ENCODE measurements around the gene PSME2.
A peak's percentile ranks its signal among the peaks of the same experiment; 100 is the strongest.
"Not testable (repeated sequence)": the region's sequence is repeated elsewhere in the genome, so short reads cannot be mapped to it uniquely, and the experiment has no call there.

The PSME2 gene

DNA sequence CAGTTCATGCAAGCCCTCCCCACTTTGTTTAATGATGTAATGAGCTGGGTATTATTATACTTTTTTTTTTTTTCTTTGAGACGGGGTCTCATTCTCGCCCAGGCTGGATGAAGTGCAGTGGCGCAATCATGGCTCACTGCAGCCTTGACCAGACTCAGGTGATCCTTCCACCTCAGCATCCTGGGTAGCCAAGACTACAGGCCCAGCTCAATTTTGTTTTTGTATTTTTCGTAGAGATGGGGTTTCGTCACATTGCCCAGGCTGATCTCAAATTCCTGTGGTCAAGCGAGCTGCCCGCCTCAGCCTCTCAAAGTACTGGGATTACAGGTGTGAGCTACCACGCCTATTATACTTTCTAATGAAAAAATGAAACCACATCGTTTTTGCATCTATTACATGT lies 36.4 kb downstream of the PSME2 start:
- DNase-seq = no peak

GRCh38 chr14:24108336-24108874 lies 38.0 kb downstream of the PSME2 start:
- DNase-seq = no peak

DNA sequence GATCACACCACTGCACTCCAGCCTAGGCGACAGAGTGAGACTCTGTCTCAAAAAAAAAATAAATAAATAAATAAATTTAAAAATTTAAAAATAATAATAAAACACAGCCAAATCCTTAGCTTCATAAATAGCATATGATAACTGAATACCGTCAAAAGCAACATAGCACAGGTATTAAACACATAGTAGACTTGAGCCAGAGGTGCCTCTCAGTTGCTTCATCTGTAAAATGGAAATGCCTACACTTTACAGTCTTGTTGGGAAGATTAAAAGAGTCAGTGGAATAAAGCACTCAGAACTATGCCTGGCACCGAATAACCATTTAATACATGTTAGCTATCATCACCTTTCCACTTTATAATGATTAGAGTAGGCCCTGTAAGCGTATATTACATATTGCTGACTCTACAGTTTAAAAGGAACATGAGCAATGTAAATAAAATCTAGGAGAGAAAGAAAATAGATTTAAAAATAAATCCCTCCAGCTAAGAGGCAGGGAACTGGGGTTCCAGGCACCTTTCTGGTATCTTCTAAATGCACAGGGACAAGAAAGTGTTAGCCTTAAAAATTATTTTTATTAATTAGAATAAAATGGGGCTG lies 39.6 kb downstream of the PSME2 start:
- DNase-seq = no peak

DNA sequence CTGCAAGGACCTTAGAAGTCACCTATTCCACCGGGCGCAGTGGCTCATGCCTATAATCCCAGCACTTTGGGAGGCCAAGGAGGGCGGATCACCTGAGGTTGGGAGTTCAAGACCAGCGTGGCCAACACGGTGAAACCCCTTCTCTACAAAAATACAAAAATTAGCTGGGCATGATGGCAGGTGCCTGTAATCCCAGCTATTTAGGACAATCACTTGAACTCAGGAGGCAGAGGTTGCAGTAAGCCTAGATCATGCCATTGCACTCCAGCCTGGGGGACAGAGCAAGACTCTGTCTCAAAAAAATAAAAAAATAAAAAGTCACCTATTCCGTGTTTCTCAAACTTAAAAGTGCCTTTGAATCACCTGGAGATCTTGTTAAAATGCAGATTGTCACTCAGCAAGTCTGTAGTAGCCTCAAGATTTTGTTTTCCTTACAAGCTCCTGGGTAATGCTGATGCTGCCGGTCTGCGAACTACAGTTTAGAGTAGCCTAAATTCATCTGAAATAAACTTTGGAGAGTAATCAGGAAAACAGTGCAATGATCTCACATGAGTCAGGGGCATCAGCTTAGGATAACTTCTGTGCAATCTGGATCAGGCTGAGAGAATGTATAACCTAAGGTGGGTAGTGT lies 40.7 kb downstream of the PSME2 start:
- DNase-seq = not testable (repeated sequence)

- no peak for DNase-seq
Observed at GRCh38 chr14:24103451-24103850, 43.0 kb downstream of the PSME2 start.

DNA sequence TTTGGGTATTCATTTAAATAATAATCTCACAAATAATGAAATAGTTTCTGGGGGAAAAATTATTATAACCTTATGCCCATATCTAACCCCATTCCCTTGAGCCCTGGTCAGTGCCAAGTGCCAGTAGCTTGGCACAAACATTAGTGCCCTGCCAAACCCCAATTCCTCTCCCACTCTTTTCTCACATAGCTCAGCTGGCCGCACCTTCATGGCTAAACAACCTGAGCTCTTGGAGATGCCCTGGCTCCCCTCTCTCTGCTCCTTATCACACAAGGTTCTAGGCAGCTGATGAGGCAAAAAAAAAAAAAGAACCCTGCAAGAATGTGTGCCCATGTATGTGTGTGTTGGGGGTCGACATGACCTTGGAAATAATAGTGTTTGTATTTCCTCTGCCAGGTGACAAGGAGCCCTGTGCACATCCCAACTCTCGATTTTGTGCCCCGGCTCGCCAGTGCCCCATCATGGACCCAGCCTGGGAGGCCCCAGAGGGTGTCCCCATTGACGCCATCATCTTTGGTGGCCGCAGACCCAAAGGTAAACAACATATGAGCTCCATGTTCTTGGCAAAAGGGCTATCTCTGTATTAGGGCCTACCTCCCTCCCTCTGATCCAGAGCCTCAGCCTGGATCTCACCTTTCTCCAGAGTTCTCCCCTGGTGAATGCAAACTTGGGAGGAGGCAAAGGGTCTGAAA lies 43.9 kb downstream of the PSME2 start:
- no peak for DNase-seq

- no peak for DNase-seq
Observed at GRCh38 chr14:24100982-24101494, 45.4 kb downstream of the PSME2 start.

- no peak for DNase-seq
Observed at GRCh38 chr14:24100197-24100981, 46.0 kb downstream of the PSME2 start.

DNA sequence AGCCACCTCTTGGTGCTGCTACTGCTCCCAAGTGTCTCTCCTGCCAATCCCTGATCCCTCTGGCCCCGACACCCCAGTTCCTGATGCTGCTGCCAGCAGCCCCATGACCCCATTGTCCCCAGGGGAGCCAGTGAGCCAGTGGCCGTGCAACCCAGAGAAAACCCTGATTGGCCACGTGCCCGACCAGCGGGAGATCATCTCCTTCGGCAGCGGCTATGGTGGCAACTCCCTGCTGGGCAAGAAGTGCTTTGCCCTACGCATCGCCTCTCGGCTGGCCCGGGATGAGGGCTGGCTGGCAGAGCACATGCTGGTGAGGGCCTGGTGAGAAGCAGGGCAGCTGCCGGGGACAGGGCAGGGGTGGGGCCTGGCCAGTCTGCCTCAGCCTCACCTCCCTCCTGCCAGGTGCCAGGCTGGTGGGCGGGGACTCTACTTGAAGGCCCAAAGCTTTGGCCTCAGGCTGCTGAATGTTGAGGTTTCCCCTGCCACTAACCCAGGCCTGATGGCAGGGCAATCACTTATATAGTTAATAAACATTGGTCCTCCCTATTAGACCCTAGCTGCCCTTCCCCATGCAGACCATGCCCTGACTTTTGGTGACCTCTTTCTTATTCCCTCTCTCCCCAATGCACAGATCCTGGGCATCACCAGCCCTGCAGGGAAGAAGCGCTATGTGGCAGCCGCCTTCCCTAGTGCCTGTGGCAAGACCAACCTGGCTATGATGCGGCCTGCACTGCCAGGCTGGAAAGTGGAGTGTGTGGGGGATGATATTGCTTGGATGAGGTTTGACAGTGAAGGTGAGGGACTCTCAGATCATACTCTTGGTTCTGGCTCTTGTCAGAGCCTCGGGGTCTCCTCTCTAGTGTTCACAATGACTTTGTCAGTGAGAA lies 47.2 kb downstream of the PSME2 start:
- no peak for DNase-seq

- DNase-seq = no peak
Observed at GRCh38 chr14:24098229-24098926, 48.0 kb downstream of the PSME2 start.

- DNase-seq = no peak
Observed at GRCh38 chr14:24096545-24097181, 49.7 kb downstream of the PSME2 start.

DNA sequence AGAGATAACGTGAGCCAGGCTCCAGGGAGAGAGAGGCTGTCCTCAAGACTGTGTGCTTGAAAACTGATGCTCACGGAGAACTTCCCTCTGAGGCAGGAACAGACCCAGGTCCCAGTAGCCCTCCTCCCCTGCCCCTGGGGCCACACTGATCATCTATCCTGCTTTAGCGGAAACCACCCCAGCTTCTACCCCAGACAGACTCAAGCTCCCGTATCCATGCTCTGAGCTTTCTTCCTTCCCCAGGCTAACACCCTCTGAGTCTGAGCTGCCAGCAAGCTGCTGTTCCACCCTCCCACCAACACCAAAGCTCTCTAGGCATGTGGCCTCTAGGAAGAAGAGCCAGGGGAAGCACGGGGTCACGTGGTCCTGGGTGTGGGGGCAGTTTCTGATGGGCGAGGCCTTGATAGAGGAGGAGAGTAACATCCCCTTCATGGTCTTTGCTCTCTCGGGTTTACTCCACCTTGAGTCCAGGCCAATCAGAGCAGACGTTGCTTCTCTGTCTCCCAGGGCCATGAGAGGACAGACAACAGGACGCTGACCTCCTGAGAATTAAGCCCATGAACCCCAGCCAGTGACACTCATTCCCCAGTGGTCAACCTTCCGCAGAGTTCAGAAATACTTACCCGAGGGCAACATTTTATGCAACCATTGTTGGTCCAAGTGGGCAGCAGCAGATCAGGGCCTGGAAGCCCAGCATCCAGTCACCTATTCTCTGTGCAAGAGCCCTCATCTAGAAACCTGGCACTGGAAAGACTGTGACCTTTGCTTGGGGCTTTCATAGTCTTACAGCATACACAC lies 50.9 kb downstream of the PSME2 start:
- no peak for DNase-seq

DNA sequence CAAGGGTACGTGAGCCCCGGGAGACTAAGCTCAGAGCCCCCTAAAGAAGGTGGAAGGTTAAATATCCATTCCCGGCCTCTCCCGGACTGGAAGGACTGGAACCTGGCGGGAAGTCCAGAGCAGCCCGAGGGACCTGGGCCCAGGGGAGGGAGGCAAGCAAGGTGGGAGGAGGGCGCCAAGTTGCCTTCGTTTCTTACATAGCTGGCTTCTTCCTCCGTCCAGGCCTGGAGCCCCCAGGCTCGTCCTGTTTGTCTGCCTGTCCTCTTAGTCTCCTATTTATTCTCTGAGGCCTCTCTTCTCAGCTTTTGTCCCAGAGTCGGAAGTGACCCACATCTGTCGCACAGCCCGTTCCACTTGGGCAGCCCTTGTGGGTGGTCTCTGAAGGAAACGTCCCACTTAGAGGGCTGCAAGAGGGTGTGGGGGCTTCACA lies 51.6 kb downstream of the PSME2 start:
- no peak for DNase-seq

GRCh38 chr14:24093901-24094840 lies 52.2 kb downstream of the PSME2 start, which contains the start of gene PCK2:
Gene PCK2 (plus strand): TSS chr14:24094311. CDS start chr14:24094406, 95 bp downstream.
- DNase-seq = peak; percentile 94

Measured in NCI-H1105 (cell line).